ENCODE results near the gene SSPN. TPM values are rescaled to one million over a fixed set of nuclear protein-coding genes. Genes with fewer than 3 reads are reported as not detected.

Gene SSPN
- total RNA-seq, 1 experiment from 2014 or later: 0.17 TPM

DNA sequence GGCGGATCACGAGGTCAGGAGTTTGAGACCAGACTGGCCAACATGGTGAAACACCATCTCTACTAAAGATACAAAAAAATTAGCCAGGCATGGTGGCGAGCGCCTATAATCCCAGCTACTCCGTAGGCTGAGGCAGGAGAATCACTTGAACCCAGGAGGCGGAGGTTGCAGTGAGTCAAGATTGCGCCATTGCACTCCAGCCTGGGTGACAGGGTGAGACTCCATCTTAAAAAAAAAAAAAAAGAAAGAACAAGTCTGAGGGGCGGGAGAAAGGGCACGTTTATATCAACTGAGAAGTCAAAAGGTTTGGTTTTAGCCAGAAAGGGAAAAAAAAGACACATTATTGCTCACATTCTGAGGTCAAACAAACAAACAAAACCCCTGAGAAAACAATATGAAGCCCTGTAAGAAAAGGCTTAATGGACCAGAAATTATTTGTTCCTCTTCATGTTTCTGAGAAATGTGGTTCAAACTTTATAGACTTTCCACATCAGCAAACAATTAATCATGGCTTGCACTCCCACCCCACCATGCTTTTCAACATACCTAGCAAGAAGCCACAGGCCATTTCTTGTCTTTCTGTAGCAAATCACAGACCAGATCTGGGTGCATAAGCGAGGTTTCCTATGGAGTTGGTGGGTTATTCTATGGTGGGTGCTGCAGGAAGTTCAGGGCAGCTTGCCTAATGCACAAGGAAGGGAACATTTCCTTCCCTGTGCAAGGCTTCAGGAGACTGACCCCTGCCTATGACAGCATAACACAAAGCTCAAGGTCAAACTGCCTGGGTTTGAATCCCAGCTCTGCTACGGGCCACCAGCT, 80.1 kb downstream of the SSPN start:
- peak overlapping the region; percentile 59 for H3K4me2 ChIP-seq (ENCODE audit: low read length)
- no peaks in the 10 kb centered on the region for H3K36me3 ChIP-seq (ENCODE audit: control insufficient read depth in 1 of 2, insufficient read depth in 2 of 2, low read length in 2 of 2)
- no TSS peak for BruUV-seq (replicated peaks)
- no peaks in the 10 kb centered on the region for H3K79me2 ChIP-seq (ENCODE audit: insufficient read depth, low read length)
- DNase-seq (ENCODE audit: low read depth, low spot score) (no peak), ATAC-seq (no peak; the same call in 1 of the 2 replicates)
- H3K27ac ChIP-seq (ENCODE audit: low read depth, low read length): 0 out of 2 replicates have a peak overlapping the region, but pooled peaks have one; percentile 20
- H4K20me1 ChIP-seq (ENCODE audit: insufficient read depth): no peaks in the 10 kb centered on the region
- no peaks in the 10 kb centered on the region for H3K27me3 ChIP-seq (ENCODE audit: insufficient read depth, low read length)
- no peaks in the 10 kb centered on the region for H3K9me3 ChIP-seq (ENCODE audit: control insufficient read depth in 1 of 2, insufficient read depth in 1 of 2, low read depth in 1 of 2, low read length in 2 of 2)
- H3K9me2 ChIP-seq (ENCODE audit: insufficient read depth): no peaks in the 10 kb centered on the region
- intact Hi-C loops (cut with micrococcal nuclease): no loop called here
- POLR2A ChIA-PET: no interaction called here
- H3K9ac ChIP-seq (ENCODE audit: low read length): peak overlapping the region; percentile 9; the same call in 1 of the 2 replicates
- TF ChIP-seq EZH2phosphoT487 (IDR thresholded peaks at IDR 0.05; ENCODE audit: borderline replicate concordance) (no peak), ZNF274 (IDR thresholded peaks at IDR 0.05; ENCODE audit: low read depth, low read length) (no peak), POLR2A (IDR thresholded peaks at IDR 0.05; ENCODE audit: borderline replicate concordance, extremely low read depth, insufficient read depth, insufficient read length) (no peak), TCF7L2 (IDR thresholded peaks at IDR 0.05; ENCODE audit: borderline replicate concordance, extremely low read depth, insufficient read depth, insufficient read length) (no peak), SIN3A (IDR thresholded peaks at IDR 0.05; ENCODE audit: low read depth) (no peak), FOSL1 (IDR thresholded peaks at IDR 0.05; ENCODE audit: low read depth) (no peak)
- TF ChIP-seq, protein P1, sequence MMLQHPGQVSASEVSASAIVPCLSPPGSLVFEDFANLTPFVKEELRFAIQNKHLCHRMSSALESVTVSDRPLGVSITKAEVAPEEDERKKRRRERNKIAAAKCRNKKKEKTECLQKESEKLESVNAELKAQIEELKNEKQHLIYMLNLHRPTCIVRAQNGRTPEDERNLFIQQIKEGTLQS (IDR thresholded peaks at IDR 0.05): no peak
- RAD21 ChIA-PET (ENCODE audit: low non-redundant PET in 1 of 2, low total read pairs in 2 of 2, uncharacterized antibody in 2 of 2, unreplicated experiment in 2 of 2): no interaction called here
- H2AFZ ChIP-seq (ENCODE audit: low read depth, low read length, poor library complexity, severe bottlenecking): peak overlapping the region; percentile 93
- CTCF ChIA-PET: no interaction called here
- H3K4me1 ChIP-seq (ENCODE audit: control insufficient read depth in 1 of 2, insufficient read depth in 2 of 2, low read length in 2 of 2): peaks cover 0 to 15% of the 10 kb centered on the region in 2 experiments; a peak in 2 of 4 replicates
- H3K4me3 ChIP-seq (replicated peaks in 1 of 2; ENCODE audit: low read depth in 1 of 2, low read length in 2 of 2): no peak overlapping the region

DNA sequence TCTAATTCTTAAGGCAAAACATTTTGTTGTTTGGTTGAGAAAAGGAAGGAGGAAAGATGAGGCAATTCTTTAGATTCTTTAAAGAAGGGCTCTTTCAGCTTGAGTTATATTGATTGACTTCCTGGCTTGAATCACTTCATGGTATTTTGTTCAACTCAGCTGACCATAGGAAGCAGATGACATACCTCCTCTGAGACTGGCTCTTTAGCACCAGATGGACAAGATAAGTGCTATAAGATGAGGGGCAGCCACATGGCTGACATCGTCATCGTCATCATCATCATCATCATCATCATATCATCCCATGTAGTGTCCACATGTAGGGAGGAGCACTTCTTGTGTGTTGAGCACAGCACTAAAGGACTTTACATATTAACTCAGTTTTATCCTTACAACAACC, 81.3 kb downstream of the SSPN start:
- no peak overlapping the region for H3K27ac ChIP-seq (ENCODE audit: low read depth, low read length)
- RAD21 ChIA-PET (ENCODE audit: low non-redundant PET in 1 of 2, low total read pairs in 2 of 2, uncharacterized antibody in 2 of 2, unreplicated experiment in 2 of 2): no interaction called here
- no peak overlapping the region for H3K4me3 ChIP-seq (replicated peaks in 1 of 2; ENCODE audit: low read depth in 1 of 2, low read length in 2 of 2)
- H3K9me3 ChIP-seq (ENCODE audit: control insufficient read depth in 1 of 2, insufficient read depth in 1 of 2, low read depth in 1 of 2, low read length in 2 of 2): no peaks in the 10 kb centered on the region
- no peak overlapping the region for H3K9ac ChIP-seq (ENCODE audit: low read length)
- ATAC-seq (no peak), DNase-seq (ENCODE audit: low read depth, low spot score) (no peak)
- BruUV-seq (replicated peaks): no TSS peak
- H3K79me2 ChIP-seq (ENCODE audit: insufficient read depth, low read length): no peaks in the 10 kb centered on the region
- TF ChIP-seq ZFX (IDR thresholded peaks at IDR 0.05): no peak
- TF ChIP-seq ZNF274 (IDR thresholded peaks at IDR 0.05; ENCODE audit: low read depth, low read length): no peak
- H3K4me2 ChIP-seq (ENCODE audit: low read length): no peak overlapping the region
- POLR2A ChIA-PET: no interaction called here
- intact Hi-C loops (cut with micrococcal nuclease): no loop called here
- H3K4me1 ChIP-seq (ENCODE audit: control insufficient read depth in 1 of 2, insufficient read depth in 2 of 2, low read length in 2 of 2): peaks cover 0 to 15% of the 10 kb centered on the region in 2 experiments; a peak in 2 of 4 replicates
- CTCF ChIA-PET: no interaction called here
- H2AFZ ChIP-seq (ENCODE audit: low read depth, low read length, poor library complexity, severe bottlenecking): no peak overlapping the region
- no peaks in the 10 kb centered on the region for H4K20me1 ChIP-seq (ENCODE audit: insufficient read depth)
- H3K9me2 ChIP-seq (ENCODE audit: insufficient read depth): no peaks in the 10 kb centered on the region
- H3K36me3 ChIP-seq (ENCODE audit: control insufficient read depth in 1 of 2, insufficient read depth in 2 of 2, low read length in 2 of 2): no peaks in the 10 kb centered on the region
- H3K27me3 ChIP-seq (ENCODE audit: insufficient read depth, low read length): no peaks in the 10 kb centered on the region

Data from HCT116 (cell line).